NCI-H2196 (cell line): ENCODE measurements around the gene GRM2.

Experiments
- DNase-seq: peaks from one replicate; lab custom pipeline; 2025; ENCODE audit not compliant: unreplicated experiment; lab: John Stamatoyannopoulos, UW

GRM2 gene

DNA sequence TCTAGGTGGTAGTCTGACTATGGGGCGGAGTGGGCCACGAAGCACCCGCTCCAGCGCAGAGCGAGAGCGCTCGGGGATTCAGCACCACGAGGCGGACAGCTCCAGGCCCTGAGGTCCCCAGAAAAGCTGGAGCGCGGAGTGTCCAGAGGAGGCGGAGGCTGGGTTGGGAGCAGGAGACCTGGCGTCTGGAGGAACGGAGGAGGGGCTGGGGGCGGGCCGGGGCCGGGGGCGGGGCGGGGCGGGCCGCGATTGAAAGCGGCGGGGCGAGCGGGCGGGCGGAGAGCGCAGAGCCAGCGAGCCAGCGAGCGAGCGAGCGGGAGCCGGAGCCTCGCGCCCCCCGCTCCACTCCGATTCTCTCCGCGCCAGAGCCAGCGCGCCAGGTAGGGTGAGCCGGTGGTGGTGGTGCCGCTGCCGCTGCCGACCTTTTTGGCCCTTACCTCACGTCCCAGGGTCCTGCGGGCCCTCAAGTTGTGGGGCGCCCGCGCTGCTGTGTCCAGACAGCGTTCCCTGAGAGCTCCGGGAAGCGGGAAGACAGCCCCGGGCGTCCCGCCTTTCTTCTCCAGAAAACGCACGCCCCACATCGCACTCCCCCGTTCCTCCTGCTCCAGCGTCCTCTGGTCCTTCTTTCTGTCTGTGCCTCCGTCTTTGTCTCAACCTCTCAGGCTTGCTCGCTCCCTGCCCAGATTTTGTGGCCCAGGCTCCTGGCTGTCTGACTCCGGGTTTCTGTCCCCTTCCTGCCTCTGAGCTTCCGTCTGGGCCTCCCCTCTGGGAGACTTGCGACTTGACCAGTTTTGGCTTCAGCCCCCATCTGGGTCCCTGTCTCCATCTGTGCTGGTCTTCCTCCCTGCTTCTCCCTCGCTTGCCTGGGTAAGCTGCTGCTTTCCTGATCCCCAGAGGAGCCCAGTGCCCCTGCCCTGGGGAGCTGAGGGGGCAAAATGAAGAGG is at the start of gene GRM2:
Gene GRM2 (plus strand): TSS at position 281 of the 944 bp plus-strand sequence. CDS start 1,916 bp downstream, outside the sequence.
- peak; percentile 37 for DNase-seq

DNA sequence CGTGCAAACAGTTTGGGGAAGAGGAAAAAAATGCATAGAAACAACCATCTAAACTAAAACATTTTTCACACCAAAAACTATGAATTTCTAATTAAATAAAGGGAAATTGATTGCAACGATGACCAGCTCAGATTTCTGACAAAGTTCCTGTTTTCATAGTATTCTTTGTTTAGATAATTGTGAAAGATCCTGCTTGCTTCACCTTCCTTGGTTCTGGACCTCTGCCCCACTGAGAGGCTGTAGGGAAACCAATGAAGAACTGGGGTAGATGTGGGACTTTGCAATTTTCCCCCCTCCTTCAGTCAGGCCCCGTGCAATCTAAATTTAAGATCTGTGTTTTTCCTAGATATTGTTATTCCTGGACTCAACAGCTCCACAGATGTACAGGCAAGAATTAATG is 49.6 kb upstream of the GRM2 start:
- no peak for DNase-seq

DNA sequence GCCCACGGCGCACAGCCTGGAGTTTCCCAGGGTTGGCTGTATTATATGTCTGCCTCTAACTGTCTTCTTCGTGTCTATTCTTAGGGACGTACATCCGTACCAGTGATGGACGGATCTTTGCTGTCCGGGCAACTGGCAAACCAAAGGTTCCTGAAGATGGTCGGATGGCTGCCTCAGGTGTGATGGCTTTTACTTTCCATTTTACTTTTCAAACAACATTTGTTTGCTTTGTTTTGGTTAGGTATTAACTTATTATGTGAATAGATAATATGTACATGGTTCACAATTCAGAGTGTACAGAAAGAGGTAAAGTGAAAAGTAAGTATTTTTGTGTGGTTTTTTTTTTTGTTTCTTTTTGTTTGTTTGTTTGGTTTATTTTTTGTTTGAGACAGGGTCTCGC is 46.9 kb upstream of the GRM2 start:
- DNase-seq = no peak

DNA sequence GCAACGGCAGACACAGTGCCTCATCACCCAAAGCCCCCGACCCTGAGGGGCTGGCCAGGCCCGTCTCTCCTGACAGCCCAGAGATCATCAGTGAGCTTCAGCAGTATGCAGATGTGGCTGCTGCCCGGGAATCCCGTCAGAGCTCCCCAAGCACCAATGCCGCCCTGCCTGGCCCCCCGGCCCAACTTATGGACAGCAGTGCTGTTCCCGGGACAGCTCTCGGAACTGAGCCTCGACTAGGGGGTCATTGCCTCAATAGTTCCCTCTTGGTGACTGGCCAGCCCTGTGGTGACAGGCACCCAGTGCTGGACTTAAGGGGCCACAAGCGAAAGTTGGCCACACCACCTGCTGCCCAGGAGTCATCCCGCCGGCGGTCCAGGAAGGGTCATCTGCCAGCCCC is 44.4 kb upstream of the GRM2 start:
- DNase-seq = no peak

DNA sequence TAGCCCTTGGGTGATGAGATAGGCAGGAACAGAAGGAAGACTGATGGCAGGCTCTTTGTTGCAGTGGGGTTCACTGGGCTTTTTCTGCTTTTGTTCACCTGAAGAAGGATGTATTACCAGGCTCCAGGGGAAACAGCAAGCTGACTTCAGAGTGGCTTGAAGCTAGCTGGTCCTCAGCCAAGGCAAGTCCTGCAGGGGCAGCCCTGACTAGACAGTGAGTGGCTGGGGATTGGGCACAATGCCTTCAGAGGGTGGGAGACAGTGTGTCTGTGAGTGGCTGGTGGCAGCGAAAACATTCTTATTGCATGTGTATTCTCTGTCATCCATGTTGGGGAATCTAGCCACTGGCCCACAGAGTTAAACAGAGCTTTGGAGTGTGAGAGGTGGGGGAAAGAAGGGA is 38.1 kb upstream of the GRM2 start:
- DNase-seq = no peak

DNA sequence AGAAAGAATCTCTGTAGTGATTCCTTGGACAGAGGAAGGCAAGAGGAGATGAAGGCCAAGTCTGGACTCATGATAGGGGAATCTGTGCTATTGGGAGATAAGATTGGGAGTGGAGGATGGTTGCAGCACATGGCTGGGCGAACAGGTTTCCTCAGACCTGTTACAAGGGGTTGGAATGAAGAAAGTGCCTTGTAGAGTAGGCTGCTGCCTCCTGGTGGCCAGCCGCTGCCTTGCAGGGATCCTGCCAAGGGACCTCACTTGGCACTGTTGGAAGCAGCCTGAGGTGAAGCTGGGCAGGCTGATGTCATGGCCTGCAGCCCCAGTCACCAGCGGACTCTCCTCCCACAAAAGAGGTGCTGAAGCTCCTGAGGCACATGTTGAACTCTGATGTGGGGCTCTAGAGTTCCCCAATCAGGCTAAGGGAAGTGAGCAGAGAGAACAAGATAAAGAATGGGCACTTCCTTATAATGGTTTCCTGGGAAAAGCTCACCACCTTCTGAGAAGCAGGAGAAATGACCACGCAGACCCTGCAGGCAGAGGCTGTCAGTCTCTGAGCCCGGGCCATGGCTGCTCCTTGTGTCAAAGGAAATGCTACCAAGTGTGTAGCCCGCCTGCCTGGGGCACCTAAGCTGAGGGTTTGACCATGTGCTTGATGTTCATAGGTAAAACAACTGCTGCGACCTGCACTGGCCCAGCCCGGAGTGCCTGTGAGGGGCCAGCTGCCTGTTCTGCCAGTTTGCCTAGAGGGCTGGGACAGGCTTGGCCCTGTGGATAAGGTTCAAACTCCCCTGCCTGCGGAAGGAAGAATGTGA is 37.4 kb upstream of the GRM2 start:
- peak; percentile 70 for DNase-seq

DNA sequence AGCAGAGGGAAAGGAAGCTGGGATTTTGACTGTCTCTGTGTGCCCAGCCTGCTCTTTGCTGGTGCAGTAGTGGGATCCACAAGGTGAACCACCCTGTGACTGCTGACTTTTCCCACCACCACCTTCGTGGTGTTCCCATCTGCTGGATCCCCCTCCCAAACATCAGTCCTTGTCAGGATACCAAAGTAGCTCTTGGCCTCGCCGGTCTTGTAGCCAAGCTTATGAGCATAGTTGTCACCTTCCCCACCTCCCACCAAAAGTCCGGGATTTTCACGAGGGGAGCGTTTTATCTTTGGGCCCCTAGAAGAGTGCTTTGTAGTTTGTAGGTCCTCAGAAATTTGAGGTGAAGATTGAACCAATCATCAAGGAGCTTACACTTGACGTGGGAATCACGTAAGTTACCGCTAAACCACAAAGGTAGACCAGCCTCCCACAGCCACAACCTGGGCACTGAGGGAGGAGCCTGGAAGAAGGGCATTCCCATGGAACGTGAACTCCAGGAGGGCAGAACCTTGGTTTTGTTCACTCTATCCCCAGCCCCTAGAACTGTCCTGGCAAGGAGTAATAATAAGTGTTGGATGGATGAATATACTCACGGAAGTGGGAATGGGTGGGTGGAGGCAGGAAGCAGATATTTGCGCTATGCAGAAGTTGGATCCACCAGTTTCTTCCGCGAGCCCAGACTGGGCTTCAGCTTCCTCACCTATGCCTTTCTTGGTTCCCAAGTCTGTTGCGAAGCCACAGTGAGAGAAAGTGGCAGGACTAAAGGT is 36.6 kb upstream of the GRM2 start:
- no peak for DNase-seq

DNA sequence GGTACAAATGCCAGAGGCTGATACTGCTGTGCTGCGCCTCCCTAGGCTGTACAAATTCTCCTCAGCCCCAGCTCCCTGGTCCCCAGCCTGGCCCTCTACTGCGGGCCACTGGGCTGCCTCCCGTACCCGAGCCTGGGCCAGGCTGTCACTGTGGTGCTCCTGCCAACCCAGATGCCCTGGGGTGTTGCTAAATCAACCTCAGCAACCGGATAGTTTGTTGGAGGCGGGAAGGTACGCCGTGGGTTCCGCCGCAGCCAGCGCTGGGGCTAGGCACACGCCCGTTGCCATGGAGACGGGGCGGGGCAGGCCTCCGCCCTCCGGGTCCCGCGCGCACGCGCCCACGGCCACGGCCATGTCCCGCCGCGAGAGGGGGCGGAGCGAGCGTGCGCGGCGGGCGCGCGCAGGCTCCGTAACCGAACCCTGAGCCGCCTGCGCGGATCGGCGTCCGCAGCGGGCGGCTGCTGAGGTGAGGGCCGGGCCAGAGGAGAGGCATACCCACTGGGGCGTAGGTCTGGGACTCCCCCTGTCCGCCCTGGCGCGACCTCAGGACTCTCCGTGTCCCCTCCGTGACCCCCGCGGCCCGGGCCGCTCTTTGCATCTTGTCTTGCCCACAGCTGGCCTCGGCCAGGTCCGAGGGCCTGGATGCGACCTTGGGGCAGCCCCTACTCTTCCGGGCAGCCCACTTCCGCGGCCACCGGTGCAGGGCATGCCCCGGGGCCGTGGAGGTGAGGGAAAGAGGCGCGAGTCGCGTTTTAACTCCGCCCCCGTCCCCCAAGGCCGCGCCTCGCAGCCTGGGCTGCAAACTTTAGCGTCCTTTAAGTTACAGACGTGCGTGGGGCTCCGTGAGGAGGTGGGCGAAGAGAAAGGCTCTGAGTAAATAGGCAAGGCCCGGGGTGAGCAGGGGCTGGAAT is 35.8 kb upstream of the GRM2 start, which contains the start of gene TEX264:
Gene TEX264 (plus strand): TSS at position 430 of the 911 bp plus-strand sequence. CDS start 3,053 bp downstream, outside the sequence.
- DNase-seq = peak; percentile 75

DNA sequence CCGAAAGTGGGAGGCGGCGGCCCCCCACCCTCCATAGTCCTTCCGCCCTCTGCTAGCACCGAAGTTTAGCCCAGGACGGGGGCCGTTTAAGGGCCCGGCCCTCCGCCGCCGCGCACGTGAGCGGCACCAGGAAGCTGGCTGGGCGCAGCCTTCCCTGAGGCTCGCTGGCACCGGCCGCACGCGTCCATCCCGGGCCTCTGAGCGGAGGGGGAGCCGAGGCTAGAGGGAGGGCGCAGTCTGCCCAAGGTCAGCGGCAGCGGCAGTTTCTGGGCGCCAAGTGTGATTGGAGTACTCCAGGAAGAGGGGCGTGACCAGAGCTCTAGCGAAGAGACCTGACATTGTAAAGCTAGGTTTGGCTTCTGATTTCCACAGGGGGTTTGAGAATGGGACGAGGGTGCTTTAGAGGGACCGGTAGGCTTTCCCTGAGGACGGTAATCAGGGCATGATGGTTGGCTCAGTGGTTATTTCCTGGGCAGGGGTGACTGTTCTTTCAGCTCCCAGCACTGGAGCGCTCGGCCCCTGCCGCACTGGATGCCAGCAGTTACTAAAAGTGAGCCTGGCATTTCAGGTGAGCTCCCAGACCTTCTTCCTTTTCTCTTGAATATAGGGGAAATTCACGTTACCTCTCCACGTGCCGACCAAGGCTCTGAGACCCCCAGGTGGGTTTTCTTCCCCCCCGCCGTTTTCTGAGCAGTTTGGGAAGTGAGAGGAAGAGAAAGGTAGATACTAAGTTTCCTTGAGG is 35.0 kb upstream of the GRM2 start:
- DNase-seq = peak; percentile 40

DNA sequence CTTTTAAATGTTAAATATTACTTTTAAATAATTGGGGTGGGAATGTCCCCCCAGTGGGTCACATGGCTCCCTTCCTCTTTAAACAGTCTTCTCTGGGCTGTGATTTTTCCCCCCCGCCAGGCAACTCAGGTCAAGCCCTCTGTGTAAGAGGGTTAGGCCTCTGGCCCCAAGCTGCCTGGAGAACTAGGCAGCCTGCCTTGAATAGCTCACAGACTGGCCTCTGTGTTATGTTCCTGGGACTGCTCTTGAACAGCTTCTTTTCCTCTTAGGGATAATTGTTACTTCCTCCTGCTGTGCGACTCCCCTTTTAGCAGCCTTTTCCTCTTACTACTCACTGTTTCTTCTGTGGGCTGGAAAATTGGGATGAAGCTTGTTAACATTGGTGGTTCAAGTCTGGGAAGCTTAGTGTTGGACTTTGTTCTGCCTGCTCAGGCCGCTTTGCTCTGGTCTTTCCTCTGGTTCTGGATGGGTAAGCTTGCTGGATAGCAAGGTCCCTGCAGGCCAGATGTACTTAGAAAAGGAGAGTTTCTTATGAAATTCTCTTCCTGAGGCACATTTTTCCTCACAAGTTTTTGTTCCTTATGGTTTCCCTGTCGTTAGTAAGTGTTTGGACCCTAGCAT is 33.6 kb upstream of the GRM2 start:
- DNase-seq = no peak

DNA sequence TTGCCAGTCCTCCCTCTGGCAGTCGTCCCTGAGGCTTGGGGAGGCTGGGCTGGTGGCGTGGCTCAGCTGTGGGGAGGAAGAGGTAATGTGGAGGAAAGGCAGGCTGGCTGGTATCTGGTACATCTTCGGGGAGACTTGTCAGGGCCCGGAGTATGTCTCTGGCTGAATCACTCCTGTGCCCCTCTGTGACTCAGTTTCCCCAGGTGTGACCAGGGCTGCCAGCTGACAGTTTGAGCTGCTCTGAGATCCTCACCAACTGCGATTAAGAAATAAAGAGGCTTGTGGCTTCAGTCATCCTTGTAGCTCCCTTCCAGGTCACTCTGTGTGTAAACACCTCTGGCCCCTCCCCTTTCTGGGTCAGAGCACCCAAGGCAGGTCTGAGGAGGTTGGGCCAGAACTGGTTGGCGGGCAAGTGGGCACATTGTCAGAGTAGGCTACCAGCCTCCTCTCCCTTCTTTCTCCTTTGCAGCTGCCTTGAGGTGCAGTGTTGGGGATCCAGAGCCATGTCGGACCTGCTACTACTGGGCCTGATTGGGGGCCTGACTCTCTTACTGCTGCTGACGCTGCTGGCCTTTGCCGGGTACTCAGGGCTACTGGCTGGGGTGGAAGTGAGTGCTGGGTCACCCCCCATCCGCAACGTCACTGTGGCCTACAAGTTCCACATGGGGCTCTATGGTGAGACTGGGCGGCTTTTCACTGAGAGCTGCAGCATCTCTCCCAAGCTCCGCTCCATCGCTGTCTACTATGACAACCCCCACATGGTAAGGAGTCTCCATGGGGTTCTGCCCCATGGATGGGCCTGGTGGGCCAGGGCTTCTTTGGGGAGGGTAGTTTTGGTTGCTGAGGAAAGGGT is 32.8 kb upstream of the GRM2 start:
- DNase-seq = no peak

DNA sequence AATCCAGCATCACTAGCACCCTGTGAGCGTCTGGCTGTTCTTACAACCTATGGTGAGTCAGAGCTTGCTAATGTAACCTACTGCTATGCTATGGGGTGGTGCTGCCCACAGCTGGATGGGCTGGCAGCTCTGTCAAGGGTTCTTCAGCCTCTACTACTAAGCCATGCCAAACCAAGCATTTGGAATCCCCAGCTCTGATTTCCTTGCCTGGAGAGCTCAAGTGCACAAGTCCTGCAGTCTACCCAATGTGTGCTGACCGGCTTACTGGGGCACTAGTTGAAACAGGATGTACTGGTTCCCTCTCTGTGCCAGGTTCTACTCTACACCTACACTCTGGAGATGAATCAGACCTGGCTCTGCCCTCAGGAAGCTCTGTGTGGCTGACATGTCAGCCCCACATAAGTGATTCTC is 31.7 kb upstream of the GRM2 start:
- DNase-seq = no peak

DNA sequence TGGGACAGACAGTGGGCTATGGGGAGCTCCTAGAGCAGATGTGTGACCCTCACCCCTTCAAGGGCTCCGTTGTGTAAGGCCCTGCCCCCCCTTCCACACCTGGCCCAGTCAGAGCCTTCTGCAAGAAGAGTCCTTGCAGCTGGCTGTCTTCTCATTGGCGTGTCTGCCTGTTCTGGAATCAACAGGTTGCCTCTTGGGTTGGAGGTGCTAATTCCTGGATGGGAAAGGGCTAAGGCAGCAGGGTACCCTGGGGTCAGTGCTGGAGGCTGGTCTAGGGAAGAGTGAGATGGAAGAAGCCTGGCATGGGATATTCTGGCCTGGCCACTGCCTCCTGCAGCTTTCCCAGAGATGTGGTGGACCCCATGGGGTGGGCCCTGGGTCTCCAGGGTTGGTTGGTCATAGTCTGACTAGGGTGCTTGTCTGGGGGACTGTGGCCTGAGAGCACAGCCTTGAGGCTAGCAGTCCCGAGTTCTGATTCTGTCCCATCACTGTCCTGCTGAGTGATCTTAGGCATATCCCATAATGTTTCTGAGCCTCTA is 30.7 kb upstream of the GRM2 start:
- no peak for DNase-seq

DNA sequence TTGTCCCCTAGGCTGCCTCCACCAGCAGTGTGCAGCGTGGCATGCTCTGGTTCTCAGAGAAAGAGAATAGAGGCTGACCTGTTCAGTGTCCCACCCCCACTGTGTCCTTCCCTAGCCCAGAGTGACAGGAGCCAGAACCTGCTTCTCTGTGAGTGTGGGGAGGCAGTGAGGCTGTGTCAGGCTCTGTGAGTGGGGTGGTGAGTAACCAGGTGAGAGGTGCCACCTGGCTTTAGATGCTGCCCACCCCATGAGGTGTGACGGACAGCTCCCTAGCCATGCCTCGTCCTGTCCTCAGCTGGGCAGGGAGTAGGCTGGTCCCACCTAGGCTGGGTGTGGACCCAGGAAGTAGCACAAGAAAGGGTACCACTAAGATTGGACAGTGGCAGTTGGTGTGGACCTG is 29.5 kb upstream of the GRM2 start:
- no peak for DNase-seq

DNA sequence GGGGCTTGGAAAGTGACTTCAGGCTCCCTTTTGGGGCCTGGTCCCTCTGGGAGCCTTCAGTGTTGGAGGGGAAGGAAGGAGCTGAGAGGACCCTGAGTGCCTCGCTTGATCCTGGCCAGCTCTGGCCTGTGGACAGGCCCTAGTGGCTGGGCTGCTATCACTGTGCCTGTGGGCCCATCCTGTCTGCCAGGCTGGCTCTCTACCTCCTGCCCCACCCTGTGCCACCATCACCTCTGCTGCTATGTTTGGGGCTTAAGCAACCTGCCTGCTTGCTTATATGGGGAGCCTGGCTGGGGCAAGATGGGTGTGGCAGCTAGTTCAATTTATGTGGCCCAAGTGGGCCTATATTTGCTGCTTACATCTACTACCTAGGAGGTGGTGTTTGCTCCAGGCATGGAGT is 28.7 kb upstream of the GRM2 start:
- DNase-seq = no peak

DNA sequence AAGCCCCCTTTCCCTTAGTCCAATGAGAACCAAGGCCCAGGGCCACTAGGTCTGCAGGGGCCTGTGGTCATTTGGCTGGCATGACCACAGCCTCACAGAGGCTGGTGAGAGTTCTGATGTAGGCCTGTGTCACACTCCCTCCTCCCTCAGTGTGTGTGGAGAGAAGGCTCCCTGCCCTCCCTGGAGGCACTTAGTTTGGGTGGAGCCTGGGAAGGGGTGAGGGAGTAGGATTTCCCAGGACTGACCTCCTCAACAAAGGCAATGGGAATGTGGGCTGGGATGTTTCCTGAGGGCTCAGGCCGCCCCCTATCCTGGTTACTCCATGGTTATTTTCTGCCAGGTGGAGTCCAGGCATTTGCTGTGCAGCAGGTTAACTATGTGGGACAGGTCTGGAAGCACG is 28.2 kb upstream of the GRM2 start:
- DNase-seq = no peak

DNA sequence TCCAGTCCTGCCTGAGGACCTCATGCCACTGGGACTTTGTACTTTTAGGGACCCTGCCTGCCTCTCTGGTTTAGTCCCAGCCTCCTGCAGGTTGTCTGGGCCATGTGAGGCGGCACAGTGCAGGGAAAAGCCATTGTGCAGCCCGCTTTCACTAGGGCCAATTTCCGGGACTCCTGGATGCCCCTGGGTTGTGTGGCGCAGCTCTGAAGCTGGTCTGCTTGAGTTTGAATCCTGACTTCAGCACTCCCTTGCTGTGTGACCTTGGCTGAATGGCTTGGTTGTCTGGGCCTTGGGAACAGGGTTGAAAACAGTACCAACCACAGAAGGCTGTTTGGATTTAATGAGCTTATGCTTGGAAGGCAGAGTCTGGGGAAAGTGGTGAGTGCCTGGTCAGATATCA is 27.6 kb upstream of the GRM2 start:
- no peak for DNase-seq

DNA sequence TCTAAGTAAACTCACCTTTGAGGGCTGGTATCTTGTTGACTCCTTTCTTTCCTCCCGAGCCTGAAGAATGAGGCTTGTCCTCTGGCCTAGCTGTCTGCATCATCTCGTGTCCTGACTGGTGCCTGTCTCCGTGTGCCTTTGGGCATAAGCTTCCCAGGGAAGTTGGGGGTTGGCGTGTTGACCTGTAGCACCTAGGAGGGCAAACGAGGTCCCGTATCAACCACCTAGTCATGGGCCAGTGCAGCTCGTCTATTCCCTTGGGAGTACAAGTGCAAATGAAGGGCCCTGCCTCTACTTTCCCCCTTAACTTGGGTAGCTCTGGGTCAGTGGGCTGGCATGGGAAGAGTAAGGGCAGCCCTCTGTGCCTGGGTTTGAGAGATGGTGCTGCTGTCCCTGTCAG is 27.1 kb upstream of the GRM2 start:
- DNase-seq = no peak
